Measurements from ENCODE around the gene DNAH3. TPM values are rescaled to one million over a fixed set of nuclear protein-coding genes. Genes with fewer than 3 reads are reported as not detected.
"Not testable (repeated sequence)": the region's sequence is repeated elsewhere in the genome, so short reads cannot be mapped to it uniquely, and the experiment has no call there.

DNAH3 gene
- total RNA-seq, 4 donors from 2014 or later: 0.72 to 1.8 (median 1.4) TPM

GRCh38 chr16:21101631-21102420 lies 48.8 kb downstream of the DNAH3 start:
- 68 to 78% methylated on average over 8 of the region's 8 CpGs for WGBS, 2 donors
- peak in 1 of 2 donors; percentile 63 for DNase-seq (ENCODE audit: low spot score in 2 of 2)
- no peak for TF ChIP-seq POLR2A (IDR thresholded peaks at IDR 0.05)
- TF ChIP-seq, protein P1, sequence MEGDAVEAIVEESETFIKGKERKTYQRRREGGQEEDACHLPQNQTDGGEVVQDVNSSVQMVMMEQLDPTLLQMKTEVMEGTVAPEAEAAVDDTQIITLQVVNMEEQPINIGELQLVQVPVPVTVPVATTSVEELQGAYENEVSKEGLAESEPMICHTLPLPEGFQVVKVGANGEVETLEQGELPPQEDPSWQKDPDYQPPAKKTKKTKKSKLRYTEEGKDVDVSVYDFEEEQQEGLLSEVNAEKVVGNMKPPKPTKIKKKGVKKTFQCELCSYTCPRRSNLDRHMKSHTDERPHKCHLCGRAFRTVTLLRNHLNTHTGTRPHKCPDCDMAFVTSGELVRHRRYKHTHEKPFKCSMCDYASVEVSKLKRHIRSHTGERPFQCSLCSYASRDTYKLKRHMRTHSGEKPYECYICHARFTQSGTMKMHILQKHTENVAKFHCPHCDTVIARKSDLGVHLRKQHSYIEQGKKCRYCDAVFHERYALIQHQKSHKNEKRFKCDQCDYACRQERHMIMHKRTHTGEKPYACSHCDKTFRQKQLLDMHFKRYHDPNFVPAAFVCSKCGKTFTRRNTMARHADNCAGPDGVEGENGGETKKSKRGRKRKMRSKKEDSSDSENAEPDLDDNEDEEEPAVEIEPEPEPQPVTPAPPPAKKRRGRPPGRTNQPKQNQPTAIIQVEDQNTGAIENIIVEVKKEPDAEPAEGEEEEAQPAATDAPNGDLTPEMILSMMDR (IDR thresholded peaks at IDR 0.05): no peak
- intact Hi-C loops (cut with DNase I; ENCODE audit: low total_unique reads): no loop called here
- no peak overlapping the region for H3K4me3 ChIP-seq (ENCODE audit: low read depth, poor library complexity, severe bottlenecking)

- no peak overlapping the region for H3K4me3 ChIP-seq (ENCODE audit: low read depth, poor library complexity, severe bottlenecking)
- intact Hi-C loops (cut with DNase I; ENCODE audit: low total_unique reads): no loop called here
- no peak for TF ChIP-seq POLR2A (IDR thresholded peaks at IDR 0.05)
- TF ChIP-seq, protein P1 (IDR thresholded peaks at IDR 0.05): no peak
- DNase-seq (ENCODE audit: low spot score in 2 of 2): peak in 1 of 2 donors; percentile 2
- 69% methylated on average over 4 of the region's 4 CpGs for WGBS, 2 donors
Observed at GRCh38 chr16:21100447-21100846, 50.2 kb downstream of the DNAH3 start.

DNA sequence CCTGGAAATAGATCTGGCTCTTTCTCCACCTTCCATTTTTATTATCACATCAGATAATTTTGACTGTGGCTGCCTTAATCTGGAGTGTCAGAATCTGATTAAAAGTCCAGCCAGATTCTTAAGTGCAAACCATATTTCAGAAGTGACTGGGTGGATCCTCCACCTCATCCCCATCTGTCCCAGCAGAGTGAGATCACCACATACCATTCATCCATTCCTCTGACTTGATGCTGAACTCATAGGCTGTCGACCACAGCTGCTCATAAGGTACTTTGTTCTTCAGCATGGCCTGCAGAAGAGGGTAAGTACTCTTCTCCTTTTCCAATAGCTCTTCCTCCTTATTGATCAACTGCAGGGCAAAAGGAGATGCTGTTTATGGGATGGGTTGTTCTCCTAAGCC lies 53.5 kb downstream of the DNAH3 start:
- peak in 1 of 2 donors; percentile 7 for DNase-seq (ENCODE audit: low spot score in 2 of 2)
- H3K4me3 ChIP-seq (ENCODE audit: low read depth, poor library complexity, severe bottlenecking): no peak overlapping the region
- intact Hi-C loops (cut with DNase I; ENCODE audit: low total_unique reads): no loop called here
- TF ChIP-seq, protein P1 (IDR thresholded peaks at IDR 0.05): no peak
- no peak for TF ChIP-seq POLR2A (IDR thresholded peaks at IDR 0.05)
- WGBS, 2 donors: 70 to 72% methylated on average over 1 of the region's 1 CpG

DNA sequence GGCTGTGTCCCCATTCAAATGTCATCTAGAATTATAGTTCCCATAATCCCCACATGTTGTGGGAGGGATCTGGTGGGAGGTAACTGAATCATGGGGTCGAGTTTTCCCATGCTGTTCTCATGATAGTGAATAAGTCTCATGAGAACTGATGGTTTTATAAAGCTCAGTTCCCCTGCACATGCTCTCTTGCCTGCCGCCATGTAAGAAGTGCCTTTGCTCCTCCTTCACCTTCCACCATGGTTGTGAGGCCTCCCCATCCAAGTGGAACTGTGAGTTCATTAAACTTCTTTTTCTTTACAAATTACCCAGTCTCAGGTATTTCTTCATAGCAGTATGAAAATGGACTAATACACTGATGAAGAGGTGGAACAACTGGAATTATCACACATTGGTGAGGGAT lies 55.9 kb downstream of the DNAH3 start:
- DNase-seq (ENCODE audit: low spot score in 2 of 2); H3K4me3 ChIP-seq (ENCODE audit: low read depth, poor library complexity, severe bottlenecking); intact Hi-C loops (cut with DNase I; ENCODE audit: low total_unique reads): not testable (repeated sequence)
- 73 to 82% methylated on average over 2 of the region's 2 CpGs for WGBS, 2 donors

GRCh38 chr16:21092951-21093350 lies 57.7 kb downstream of the DNAH3 start:
- TF ChIP-seq POLR2A (IDR thresholded peaks at IDR 0.05): no peak
- TF ChIP-seq, protein P1 (IDR thresholded peaks at IDR 0.05): no peak
- DNase-seq (ENCODE audit: low spot score in 2 of 2): peak in 1 of 2 donors; percentile 15
- 73 to 82% methylated on average over 2 of the region's 2 CpGs for WGBS, 2 donors
- intact Hi-C loops (cut with DNase I; ENCODE audit: low total_unique reads): no loop called here
- H3K4me3 ChIP-seq (ENCODE audit: low read depth, poor library complexity, severe bottlenecking): no peak overlapping the region

- no peak overlapping the region for H3K4me3 ChIP-seq (ENCODE audit: low read depth, poor library complexity, severe bottlenecking)
- TF ChIP-seq POLR2A (IDR thresholded peaks at IDR 0.05): no peak
- TF ChIP-seq, protein P1 (IDR thresholded peaks at IDR 0.05): no peak
- intact Hi-C loops (cut with DNase I; ENCODE audit: low total_unique reads): no loop called here
- WGBS, 2 donors: 34 to 38% methylated on average over 3 of the region's 3 CpGs
- no peak for DNase-seq (ENCODE audit: low spot score in 2 of 2)
Observed at GRCh38 chr16:21088646-21089538, 61.8 kb downstream of the DNAH3 start.
